ENCODE data around the gene MPPED1.

Gene MPPED1

GRCh38 chr22:43411040-43411868 lies 560 bp upstream of the MPPED1 start:
- no peak for DNase-seq (ENCODE audit: low read depth)

GRCh38 chr22:43412808-43413795 lies 1.3 kb downstream of the MPPED1 start:
- no peak for DNase-seq (ENCODE audit: low read depth)

GRCh38 chr22:43413826-43414225 lies 2.0 kb downstream of the MPPED1 start:
- DNase-seq (ENCODE audit: low read depth): no peak

- DNase-seq (ENCODE audit: low read depth): no peak
These were observed 3.9 kb downstream of the MPPED1 start for GRCh38 chr22:43415681-43416080.

- no peak for DNase-seq (ENCODE audit: low read depth)
These were observed 5.7 kb downstream of the MPPED1 start for GRCh38 chr22:43417555-43417954.

- no peak for DNase-seq (ENCODE audit: low read depth)
These were observed 6.4 kb downstream of the MPPED1 start for GRCh38 chr22:43418079-43418825.

GRCh38 chr22:43419371-43420080 lies 7.7 kb downstream of the MPPED1 start:
- DNase-seq (ENCODE audit: low read depth): no peak

GRCh38 chr22:43421046-43421665 lies 9.3 kb downstream of the MPPED1 start:
- DNase-seq (ENCODE audit: low read depth): no peak

GRCh38 chr22:43421914-43422615 lies 10.3 kb downstream of the MPPED1 start:
- no peak for DNase-seq (ENCODE audit: low read depth)

- no peak for DNase-seq (ENCODE audit: low read depth)
These were observed 11.2 kb downstream of the MPPED1 start for GRCh38 chr22:43423046-43423445.

GRCh38 chr22:43424201-43424600 lies 12.4 kb downstream of the MPPED1 start:
- DNase-seq (ENCODE audit: low read depth): no peak

- no peak for DNase-seq (ENCODE audit: low read depth)
These were observed 13.1 kb downstream of the MPPED1 start for GRCh38 chr22:43424666-43425630.

- DNase-seq (ENCODE audit: low read depth): no peak
These were observed 14.4 kb downstream of the MPPED1 start for GRCh38 chr22:43425976-43426785.

- DNase-seq (ENCODE audit: low read depth): no peak
These were observed 15.0 kb downstream of the MPPED1 start for GRCh38 chr22:43426816-43427215.

GRCh38 chr22:43427296-43428004 lies 15.6 kb downstream of the MPPED1 start:
- no peak for DNase-seq (ENCODE audit: low read depth)

GRCh38 chr22:43428005-43428485 lies 16.2 kb downstream of the MPPED1 start:
- no peak for DNase-seq (ENCODE audit: low read depth)

- no peak for DNase-seq (ENCODE audit: low read depth)
These were observed 16.7 kb downstream of the MPPED1 start for GRCh38 chr22:43428521-43428920.

Data from stimulated activated CD8-positive, alpha-beta memory T cell treated with anti-CD3 and anti-CD28 coated beads, Interleukin-15, amount 100 ng/mL, for 1 hour (primary cell).